ENCODE data around the gene PPM1G.
"Not testable (repeated sequence)": the region's sequence is repeated elsewhere in the genome, so short reads cannot be mapped to it uniquely, and the experiment has no call there.

Gene PPM1G

GRCh38 chr2:27409321-27410073, at the start of gene PPM1G:
Gene PPM1G, minus strand, starts transcription at chr2:27409591. Its CDS starts 169 bp downstream, at chr2:27409422.
- intact Hi-C loops (cut with DNase I), result loop anchor here (1.0 to 2.0 kb wide), 2 partner anchors 19 to 29 kb away; partner anchors contain the start of genes NRBP1 and ZNF513
- peak; percentile 90 to 99 (median 98) for DNase-seq

- no peak for DNase-seq
- intact Hi-C loops (cut with DNase I), result no loop called here
These were observed 44.6 kb upstream of the PPM1G start for GRCh38 chr2:27453968-27454367.

GRCh38 chr2:27451095-27451494, 41.7 kb upstream of the PPM1G start:
- no peak for DNase-seq
- intact Hi-C loops (cut with DNase I), result no loop called here

- intact Hi-C loops (cut with DNase I), result no loop called here
These were observed 39.0 kb upstream of the PPM1G start for GRCh38 chr2:27448381-27448780.

GRCh38 chr2:27446057-27446456, 36.7 kb upstream of the PPM1G start:
- no peak for DNase-seq
- intact Hi-C loops (cut with DNase I), result no loop called here

More at GRCh38 chr2:27448381-27448780, 39.0 kb upstream of the PPM1G start:
- peak in 1 of 42 donors; percentile 9 for DNase-seq

- no peak for DNase-seq
- intact Hi-C loops (cut with DNase I), result no loop called here
These were observed 36.2 kb upstream of the PPM1G start for GRCh38 chr2:27445615-27446014.

GRCh38 chr2:27445155-27445554, 35.8 kb upstream of the PPM1G start:
- intact Hi-C loops (cut with DNase I), result no loop called here
- no peak for DNase-seq

- intact Hi-C loops (cut with DNase I), result no loop called here
- peak in 1 of 42 donors; percentile 45 for DNase-seq
These were observed 33.5 kb upstream of the PPM1G start for GRCh38 chr2:27442920-27443282.

- peak in 28 of 42 donors; percentile 4 to 67 (median 28) for DNase-seq
- intact Hi-C loops (cut with DNase I), result no loop called here
These were observed 32.8 kb upstream of the PPM1G start, which contains the start of gene KRTCAP3 for GRCh38 chr2:27441958-27442919. Gene KRTCAP3, plus strand, starts transcription at chr2:27442381. Its CDS starts 32 bp downstream, at chr2:27442413.

GRCh38 chr2:27441226-27441926, 32.0 kb upstream of the PPM1G start:
- intact Hi-C loops (cut with DNase I), result no loop called here
- no peak for DNase-seq

GRCh38 chr2:27435628-27436027, 26.2 kb upstream of the PPM1G start:
- intact Hi-C loops (cut with DNase I), result no loop called here
- no peak for DNase-seq

- DNase-seq, result no peak
- intact Hi-C loops (cut with DNase I), result no loop called here
These were observed 22.0 kb upstream of the PPM1G start for GRCh38 chr2:27431395-27431794.

- intact Hi-C loops (cut with DNase I), result loop anchor here (2.0 to 5.0 kb wide), 5 partner anchors 20 to 217 kb away; partner anchors contain the start of genes ATRAID, EIF2B4, GTF3C2 and IFT172
- peak; percentile 12 to 85 (median 68) for DNase-seq
These were observed 19.7 kb upstream of the PPM1G start for GRCh38 chr2:27428978-27429541.

GRCh38 chr2:27428213-27428977, 19.0 kb upstream of the PPM1G start, which contains the start of gene NRBP1:
Gene NRBP1, plus strand, starts transcription at chr2:27428631. Its CDS starts 4,643 bp downstream, at chr2:27433274.
- peak; percentile 86 to 98 (median 95) for DNase-seq
- intact Hi-C loops (cut with DNase I), result loop anchor here (2.0 to 5.0 kb wide), 5 partner anchors 20 to 216 kb away; partner anchors contain the start of genes ATRAID, EIF2B4, GTF3C2 and IFT172

- intact Hi-C loops (cut with DNase I), result loop anchor here (2.0 to 5.0 kb wide), 5 partner anchors 19 to 216 kb away; partner anchors contain the start of genes ATRAID, EIF2B4, GTF3C2 and IFT172
- DNase-seq, result no peak
These were observed 18.4 kb upstream of the PPM1G start for GRCh38 chr2:27427863-27428212.

GRCh38 chr2:27425039-27425438, 15.6 kb upstream of the PPM1G start:
- DNase-seq, result not testable (repeated sequence)
- intact Hi-C loops (cut with DNase I), result loop anchor here (5.0 kb wide), 3 partner anchors 53 to 213 kb away; partner anchors contain the start of genes ATRAID, EIF2B4, IFT172 and SLC5A6

GRCh38 chr2:27422958-27423357, 13.6 kb upstream of the PPM1G start:
- intact Hi-C loops (cut with DNase I), result no loop called here
- DNase-seq, result no peak
